Neural crest cell (in vitro differentiated cells): ENCODE results near the gene PDCD6IP. TPM values are rescaled to one million over a fixed set of nuclear protein-coding genes. Genes with fewer than 3 reads are reported as not detected.

ENCODE experiments used
- total RNA-seq: library from RNA; stranded (reverse); gene quantifications from 2 replicates; pipeline ENCODE4 v1.2.1, GENCODE V29; 2021

PDCD6IP gene
- total RNA-seq, 1 donor from 2014 or later, result 150 TPM

Other genes with a start within 250 kb of the PDCD6IP start
- gene CLASP2, start 80.4 kb upstream of the PDCD6IP start, total RNA-seq, result 69.2 and 70.5 TPM in 2 replicates